GM12878 (cell line): ENCODE data around the gene SLC13A3.

Experiments
- CREB1 ChIP-seq: IDR thresholded peaks from 2 replicates; pipeline ENCODE4 v1.6.1; 2012; ENCODE audit warnings: low read depth, mild to moderate bottlenecking, inconsistent platforms
- CTCF ChIP-seq, 3 experiments: IDR thresholded peaks in 2 of 3; conservative IDR thresholded peaks in 1 of 3; 2 replicates each; pipeline ENCODE4 v1.5.1; 2011; ENCODE audit warnings: low read depth in 3 of 3, low read length in 3 of 3, mild to moderate bottlenecking in 3 of 3, control low read depth in 2 of 3, moderate library complexity in 2 of 3, inconsistent platforms in 1 of 3, mixed read lengths in 1 of 3; ENCODE audit not compliant: control insufficient read depth in 2 of 3, insufficient read depth in 1 of 3; ENCODE audit errors: extremely low read depth in 1 of 3
- EGR1 ChIP-seq, 2 experiments: IDR thresholded peaks; 1 replicate in 1 of 2; 2 replicates in 1 of 2; pipeline ENCODE4 v1.6.1; 2011 to 2012; ENCODE audit warnings: low read depth in 2 of 2, low read length in 2 of 2, borderline replicate concordance in 1 of 2, mild to moderate bottlenecking in 1 of 2, moderate library complexity in 1 of 2
- ELK1 ChIP-seq: IDR thresholded peaks from 2 replicates; pipeline ENCODE4 v1.6.1; 2012; ENCODE audit warnings: low read depth, low read length, improper control_type of control experiment
- MAX ChIP-seq: IDR thresholded peaks from 2 replicates; pipeline ENCODE4 v1.6.1; 2012; ENCODE audit warnings: low read depth, low read length, improper control_type of control experiment
- MXI1 ChIP-seq: fragments of 150-350 bp; IDR thresholded peaks from 2 replicates; pipeline ENCODE4 v1.6.1; 2011; ENCODE audit warnings: low read depth, mild to moderate bottlenecking, inconsistent platforms, low read length, improper control_type of control experiment
- PAX5 ChIP-seq: IDR thresholded peaks from 2 replicates; pipeline ENCODE4 v1.6.1; 2011; ENCODE audit warnings: low read depth, low read length, borderline replicate concordance
- USF2 ChIP-seq: IDR thresholded peaks from 2 replicates; pipeline ENCODE4 v1.6.1; 2011; ENCODE audit warnings: low read depth, low read length, improper control_type of control experiment, borderline replicate concordance
- ZNF24 ChIP-seq: fragments of 450-650 bp; IDR thresholded peaks from 2 replicates; pipeline ENCODE4 v1.6.1; 2017; ENCODE audit warnings: antibody characterized with exemption, mild to moderate bottlenecking
- TF ChIP-seq, protein P1 (sequence below): IDR thresholded peaks from 2 replicates; pipeline ENCODE4 v1.6.1; 2012; ENCODE audit warnings: low read length, inconsistent platforms

DNA sequence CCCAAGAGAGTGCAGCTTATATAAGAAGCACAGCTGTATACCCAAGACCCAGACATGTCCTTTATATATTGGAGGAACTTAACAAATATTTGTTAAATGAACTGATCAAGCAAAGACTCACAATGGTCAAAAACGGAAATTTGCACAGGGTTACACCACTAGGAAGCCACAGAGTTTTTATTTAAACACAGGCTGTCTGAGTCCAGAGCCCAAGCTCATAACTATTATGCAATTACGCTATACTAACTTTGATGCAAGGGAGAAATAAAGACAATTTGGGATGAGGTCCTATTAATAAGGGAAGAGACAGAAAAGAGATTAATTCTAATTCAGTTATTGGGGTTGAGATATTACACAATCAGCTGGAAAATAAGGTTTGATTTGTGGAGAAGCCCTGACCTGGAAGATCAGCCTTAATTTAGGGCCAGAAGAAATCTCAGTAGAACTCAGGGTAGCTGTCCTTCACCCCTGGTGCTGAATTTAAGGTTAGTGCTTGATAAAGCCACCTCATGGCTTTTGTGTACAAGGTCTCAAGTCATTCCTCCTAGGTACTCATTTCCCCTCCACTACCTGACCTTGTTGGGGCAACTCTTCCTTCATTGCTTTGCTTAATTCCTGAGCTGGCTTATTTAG, 127.4 kb downstream of the SLC13A3 start:
- TF ChIP-seq CTCF (IDR thresholded peaks at IDR 0.05 in 2 of 3, conservative IDR thresholded peaks at IDR 0.05 in 1 of 3; ENCODE audit: control insufficient read depth in 2 of 3, extremely low read depth in 1 of 3, insufficient read depth in 1 of 3, low read depth in 3 of 3, low read length in 3 of 3): no peak
- no peak for TF ChIP-seq PAX5
- no peak for TF ChIP-seq USF2
- TF ChIP-seq, protein P1, sequence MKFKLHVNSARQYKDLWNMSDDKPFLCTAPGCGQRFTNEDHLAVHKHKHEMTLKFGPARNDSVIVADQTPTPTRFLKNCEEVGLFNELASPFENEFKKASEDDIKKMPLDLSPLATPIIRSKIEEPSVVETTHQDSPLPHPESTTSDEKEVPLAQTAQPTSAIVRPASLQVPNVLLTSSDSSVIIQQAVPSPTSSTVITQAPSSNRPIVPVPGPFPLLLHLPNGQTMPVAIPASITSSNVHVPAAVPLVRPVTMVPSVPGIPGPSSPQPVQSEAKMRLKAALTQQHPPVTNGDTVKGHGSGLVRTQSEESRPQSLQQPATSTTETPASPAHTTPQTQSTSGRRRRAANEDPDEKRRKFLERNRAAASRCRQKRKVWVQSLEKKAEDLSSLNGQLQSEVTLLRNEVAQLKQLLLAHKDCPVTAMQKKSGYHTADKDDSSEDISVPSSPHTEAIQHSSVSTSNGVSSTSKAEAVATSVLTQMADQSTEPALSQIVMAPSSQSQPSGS: no peak
- TF ChIP-seq ELK1: no peak
- no peak for TF ChIP-seq CREB1
- no peak for TF ChIP-seq MXI1
- no peak for TF ChIP-seq MAX
- TF ChIP-seq EGR1 (IDR thresholded peaks at IDR 0.05; ENCODE audit: borderline replicate concordance in 1 of 2, low read depth in 2 of 2, low read length in 2 of 2): no peak
- TF ChIP-seq ZNF24: no peak
